ENCODE measurements around the gene NCOA6.

The NCOA6 gene

GRCh38 chr20:34701405-34702085, 123.9 kb downstream of the NCOA6 start:
- DNase-seq, result no peak

GRCh38 chr20:34693414-34693813, 132.0 kb downstream of the NCOA6 start:
- no peak for DNase-seq

GRCh38 chr20:34691838-34692237, 133.6 kb downstream of the NCOA6 start:
- no peak for DNase-seq

GRCh38 chr20:34689486-34689885, 136.0 kb downstream of the NCOA6 start:
- DNase-seq, result no peak

GRCh38 chr20:34683667-34684066, 141.8 kb downstream of the NCOA6 start:
- no peak for DNase-seq

- DNase-seq, result no peak
Measured at GRCh38 chr20:34680586-34681175, 144.8 kb downstream of the NCOA6 start.

GRCh38 chr20:34676642-34677373, 148.6 kb downstream of the NCOA6 start, which contains the start of gene PIGU:
TSS of gene PIGU (minus strand) at chr20:34677092. CDS start at chr20:34677085, 7 bp downstream.
- DNase-seq, result peak; percentile 96

GRCh38 chr20:34675993-34676641, 149.3 kb downstream of the NCOA6 start:
- no peak for DNase-seq

GRCh38 chr20:34675561-34675960, 149.9 kb downstream of the NCOA6 start:
- DNase-seq, result no peak

GRCh38 chr20:34673412-34673811, 152.0 kb downstream of the NCOA6 start:
- DNase-seq, result no peak

- DNase-seq, result no peak
Measured at GRCh38 chr20:34669094-34669493, 156.4 kb downstream of the NCOA6 start.

Measured in CD4-positive, alpha-beta T cell treated with Interleukin-17A for 1 hour (primary cell).